Ishikawa (cell line): ENCODE results near the gene FOXP1.

Experiments used
- CEBPB ChIP-seq: IDR thresholded peaks from 2 replicates; pipeline ENCODE4 v1.6.1; 2012
- CREB1 ChIP-seq: IDR thresholded peaks from 2 replicates; pipeline ENCODE4 v1.6.1; 2012; ENCODE audit warnings: low read depth
- EGR1 ChIP-seq: IDR thresholded peaks from 2 replicates; pipeline ENCODE4 v1.6.1; 2012
- EP300 ChIP-seq: IDR thresholded peaks from 2 replicates; pipeline ENCODE4 v1.6.1; 2012; ENCODE audit warnings: borderline replicate concordance
- FOXM1 ChIP-seq: IDR thresholded peaks from 2 replicates; pipeline ENCODE4 v1.6.1; 2012; ENCODE audit warnings: low read depth, borderline replicate concordance
- RAD21 ChIP-seq: IDR thresholded peaks from 2 replicates; pipeline ENCODE4 v1.6.1; 2012; ENCODE audit warnings: low read depth
- TAF1 ChIP-seq: IDR thresholded peaks from 2 replicates; pipeline ENCODE4 v1.6.1; 2012; ENCODE audit warnings: low read depth, mild to moderate bottlenecking
- TCF12 ChIP-seq: IDR thresholded peaks from 2 replicates; pipeline ENCODE4 v1.6.1; 2012; ENCODE audit warnings: low read depth
- TEAD4 ChIP-seq: IDR thresholded peaks from 2 replicates; pipeline ENCODE4 v1.6.1; 2012
- YY1 ChIP-seq: IDR thresholded peaks from 2 replicates; pipeline ENCODE4 v1.6.1; 2012; ENCODE audit warnings: low read depth
- ZBTB7A ChIP-seq: IDR thresholded peaks from 2 replicates; pipeline ENCODE4 v1.6.1; 2012; ENCODE audit warnings: low read depth
- TF ChIP-seq, protein P1 (sequence below): IDR thresholded peaks from 2 replicates; pipeline ENCODE4 v1.6.1; 2012
- TF ChIP-seq, protein P2 (sequence below): IDR thresholded peaks from 2 replicates; pipeline ENCODE4 v1.6.1; 2012; ENCODE audit warnings: low read depth, mild to moderate bottlenecking

GRCh38 chr3:71029770-71030169 is 553.8 kb downstream of the FOXP1 start:
- no peak for TF ChIP-seq TAF1
- TF ChIP-seq RAD21: no peak
- no peak for TF ChIP-seq EP300
- TF ChIP-seq, protein P1, sequence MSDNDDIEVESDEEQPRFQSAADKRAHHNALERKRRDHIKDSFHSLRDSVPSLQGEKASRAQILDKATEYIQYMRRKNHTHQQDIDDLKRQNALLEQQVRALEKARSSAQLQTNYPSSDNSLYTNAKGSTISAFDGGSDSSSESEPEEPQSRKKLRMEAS: no peak
- TF ChIP-seq, protein P2, sequence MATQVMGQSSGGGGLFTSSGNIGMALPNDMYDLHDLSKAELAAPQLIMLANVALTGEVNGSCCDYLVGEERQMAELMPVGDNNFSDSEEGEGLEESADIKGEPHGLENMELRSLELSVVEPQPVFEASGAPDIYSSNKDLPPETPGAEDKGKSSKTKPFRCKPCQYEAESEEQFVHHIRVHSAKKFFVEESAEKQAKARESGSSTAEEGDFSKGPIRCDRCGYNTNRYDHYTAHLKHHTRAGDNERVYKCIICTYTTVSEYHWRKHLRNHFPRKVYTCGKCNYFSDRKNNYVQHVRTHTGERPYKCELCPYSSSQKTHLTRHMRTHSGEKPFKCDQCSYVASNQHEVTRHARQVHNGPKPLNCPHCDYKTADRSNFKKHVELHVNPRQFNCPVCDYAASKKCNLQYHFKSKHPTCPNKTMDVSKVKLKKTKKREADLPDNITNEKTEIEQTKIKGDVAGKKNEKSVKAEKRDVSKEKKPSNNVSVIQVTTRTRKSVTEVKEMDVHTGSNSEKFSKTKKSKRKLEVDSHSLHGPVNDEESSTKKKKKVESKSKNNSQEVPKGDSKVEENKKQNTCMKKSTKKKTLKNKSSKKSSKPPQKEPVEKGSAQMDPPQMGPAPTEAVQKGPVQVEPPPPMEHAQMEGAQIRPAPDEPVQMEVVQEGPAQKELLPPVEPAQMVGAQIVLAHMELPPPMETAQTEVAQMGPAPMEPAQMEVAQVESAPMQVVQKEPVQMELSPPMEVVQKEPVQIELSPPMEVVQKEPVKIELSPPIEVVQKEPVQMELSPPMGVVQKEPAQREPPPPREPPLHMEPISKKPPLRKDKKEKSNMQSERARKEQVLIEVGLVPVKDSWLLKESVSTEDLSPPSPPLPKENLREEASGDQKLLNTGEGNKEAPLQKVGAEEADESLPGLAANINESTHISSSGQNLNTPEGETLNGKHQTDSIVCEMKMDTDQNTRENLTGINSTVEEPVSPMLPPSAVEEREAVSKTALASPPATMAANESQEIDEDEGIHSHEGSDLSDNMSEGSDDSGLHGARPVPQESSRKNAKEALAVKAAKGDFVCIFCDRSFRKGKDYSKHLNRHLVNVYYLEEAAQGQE: no peak
- no peak for TF ChIP-seq EGR1
- TF ChIP-seq YY1: no peak
- TF ChIP-seq CREB1: no peak
- TF ChIP-seq TCF12: no peak
- no peak for TF ChIP-seq ZBTB7A
- TF ChIP-seq CEBPB: no peak
- TF ChIP-seq TEAD4: no peak
- no peak for TF ChIP-seq FOXM1
